MCF 10A (cell line): ENCODE data around the gene ATP10B. TPM values are rescaled to one million over a fixed set of nuclear protein-coding genes. Genes with fewer than 3 reads are reported as not detected.

Experiments used
- BruUV-seq: library from RNA; stranded (reverse); fragments of 400-500 nt; replicated peaks from 2 replicates; lab custom pipeline; 2021; lab: Mats Ljungman, UMichigan
- CTCF ChIA-PET: fragments of 300-600 bp; sonication (Branson Sonifier 250); formaldehyde crosslinking; extraction: SDS; loops from one replicate; lab custom pipeline; 2021; ENCODE audit warnings: antibody characterized with exemption, inconsistent platforms; lab: Yijun Ruan, JAX
- POLR2A ChIA-PET: fragments of 300-600, 350-650 bp; sonication (Branson Sonifier 250); formaldehyde crosslinking; extraction: SDS; loops from one replicate; lab custom pipeline; 2020; ENCODE audit warnings: antibody characterized with exemption, inconsistent platforms; lab: Yijun Ruan, JAX
- DNase-seq: peaks from one replicate; pipeline ENCODE4 v3.0.0-alpha.2; 2018; ENCODE audit not compliant: unreplicated experiment
- H3K27ac Mint-ChIP-seq: one replicate; pipeline ENCODE4 v1.8.0; 2022; ENCODE audit warnings: mild to moderate bottlenecking, low read depth, mixed read lengths; ENCODE audit not compliant: unreplicated experiment
- H3K27me3 Mint-ChIP-seq: one replicate; pipeline ENCODE4 v1.8.0; 2022; ENCODE audit warnings: mixed read lengths; ENCODE audit not compliant: insufficient read depth, unreplicated experiment
- H3K36me3 Mint-ChIP-seq: one replicate; pipeline ENCODE4 v1.8.0; 2022; ENCODE audit warnings: mild to moderate bottlenecking, moderate library complexity, mixed read lengths; ENCODE audit not compliant: insufficient read depth, unreplicated experiment
- H3K4me1 Mint-ChIP-seq: one replicate; pipeline ENCODE4 v1.8.0; 2022; ENCODE audit warnings: mixed read lengths; ENCODE audit not compliant: insufficient read depth, unreplicated experiment
- H3K4me3 Mint-ChIP-seq: one replicate; pipeline ENCODE4 v1.8.0; 2022; ENCODE audit warnings: mild to moderate bottlenecking, moderate library complexity, mixed read lengths; ENCODE audit not compliant: unreplicated experiment
- H3K9me3 Mint-ChIP-seq: one replicate; pipeline ENCODE4 v1.8.0; 2022; ENCODE audit warnings: mixed read lengths; ENCODE audit not compliant: unreplicated experiment
- CTCF ChIP-seq: fragments of 200-600 bp; IDR thresholded peaks from one replicate; pipeline ENCODE4 v1.8.0; 2022; ENCODE audit warnings: antibody characterized with exemption, mild to moderate bottlenecking; ENCODE audit not compliant: unreplicated experiment
- intact Hi-C: fragments of 100-400 bp; cut with micrococcal nuclease; formaldehyde crosslinking; loops from 2 replicates; pipeline ENCODE4 v1.14.1; 2022
- total RNA-seq: library from RNA; stranded (reverse); gene quantifications from 2 replicates; pipeline ENCODE4 v1.2.3, GENCODE V29; 2022

Gene ATP10B
- total RNA-seq, 1 experiment from 2014 or later: not detected

GRCh38 chr5:160702934-160703333, 149.1 kb downstream of the ATP10B start:
- Mint-ChIP-seq H3K27ac (no peak overlapping the region), H3K27me3 (no peaks in the 10 kb centered on the region), H3K4me1 (no peaks in the 10 kb centered on the region), H3K4me3 (no peak overlapping the region), H3K36me3 (no peaks in the 10 kb centered on the region), H3K9me3 (no peaks in the 10 kb centered on the region)
- no peak for TF ChIP-seq CTCF
- peak; percentile 47 for DNase-seq
- intact Hi-C loops: no loop called here
- no TSS peak for BruUV-seq
- POLR2A ChIA-PET: interaction anchor here (0.7 kb wide), 1 partner anchor 1471 kb away, joined by 3 read pairs; no protein-coding TSS in a partner anchor
- CTCF ChIA-PET: interaction anchor here (0.6 to 0.7 kb wide), 3 partner anchors 201 to 1997 kb away, joined by 3 to 5 read pairs (median 4); no protein-coding TSS in a partner anchor

- Mint-ChIP-seq H3K36me3 (no peaks in the 10 kb centered on the region), H3K4me3 (no peak overlapping the region), H3K27ac (no peak overlapping the region), H3K4me1 (no peaks in the 10 kb centered on the region), H3K9me3 (no peaks in the 10 kb centered on the region), H3K27me3 (no peaks in the 10 kb centered on the region)
- POLR2A ChIA-PET: no interaction called here
- BruUV-seq: no TSS peak
- no peak for TF ChIP-seq CTCF
- no peak for DNase-seq
- intact Hi-C loops: no loop called here
- CTCF ChIA-PET: interaction anchor here (0.7 kb wide), 1 partner anchor 284 kb away, joined by 3 read pairs; no protein-coding TSS in a partner anchor
These were observed 149.7 kb downstream of the ATP10B start for GRCh38 chr5:160702311-160702803.

GRCh38 chr5:160701403-160701802, 150.6 kb downstream of the ATP10B start:
- H3K36me3 Mint-ChIP-seq: no peaks in the 10 kb centered on the region
- ChIA-PET CTCF (interaction anchor here (0.7 kb wide), 1 partner anchor 262 kb away, joined by 3 read pairs; no protein-coding TSS in a partner anchor), POLR2A (no interaction called here)
- no TSS peak for BruUV-seq
- no peak overlapping the region for H3K27ac Mint-ChIP-seq
- H3K9me3 Mint-ChIP-seq: no peaks in the 10 kb centered on the region
- H3K4me3 Mint-ChIP-seq: no peak overlapping the region
- no peak for TF ChIP-seq CTCF
- H3K4me1 Mint-ChIP-seq: no peaks in the 10 kb centered on the region
- intact Hi-C loops: no loop called here
- no peaks in the 10 kb centered on the region for H3K27me3 Mint-ChIP-seq
- no peak for DNase-seq

GRCh38 chr5:160699301-160699700, 152.7 kb downstream of the ATP10B start:
- H3K9me3 Mint-ChIP-seq: no peaks in the 10 kb centered on the region
- no peak for DNase-seq
- H3K4me3 Mint-ChIP-seq: no peak overlapping the region
- no TSS peak for BruUV-seq
- no peaks in the 10 kb centered on the region for H3K36me3 Mint-ChIP-seq
- no peaks in the 10 kb centered on the region for H3K27me3 Mint-ChIP-seq
- no peaks in the 10 kb centered on the region for H3K4me1 Mint-ChIP-seq
- intact Hi-C loops: no loop called here
- ChIA-PET CTCF (interaction anchor here (0.8 kb wide), 1 partner anchor 11 kb away, joined by 3 read pairs; no protein-coding TSS in a partner anchor), POLR2A (interaction anchor here (0.7 kb wide), 1 partner anchor 771 kb away, joined by 3 read pairs; no protein-coding TSS in a partner anchor)
- TF ChIP-seq CTCF: no peak
- H3K27ac Mint-ChIP-seq: no peak overlapping the region
